HG02943 (cell line): Measurements from ENCODE around the gene TMEM212.
"Not testable (repeated sequence)": the region's sequence is repeated elsewhere in the genome, so short reads cannot be mapped to it uniquely, and the experiment has no call there.

Experiments used
- ATAC-seq: cut with Tn5 transposase; IDR thresholded peaks from one replicate; pipeline ENCODE4 v1.9.1; 2021; ENCODE audit warnings: mild to moderate bottlenecking, low read depth, moderate library complexity; ENCODE audit not compliant: unreplicated experiment

TMEM212 gene

DNA sequence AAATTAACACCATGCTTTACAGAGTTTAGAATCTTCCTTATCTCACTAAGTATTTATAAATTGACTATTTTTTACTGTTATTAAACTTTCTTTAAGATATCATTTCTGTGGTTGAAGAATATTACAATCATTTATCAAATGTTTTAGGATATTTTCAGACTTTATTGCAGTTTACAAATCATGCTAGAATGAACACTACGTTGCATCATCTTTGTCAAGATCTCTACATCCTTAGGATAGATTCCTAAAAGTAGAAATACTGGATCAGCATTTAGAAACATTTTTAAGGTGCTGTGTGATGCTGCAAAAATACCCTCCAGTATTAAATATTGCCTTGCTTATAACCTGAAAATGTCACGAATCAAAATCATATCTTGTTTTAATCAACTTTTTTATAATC, 30.3 kb upstream of the TMEM212 start:
- no peak for ATAC-seq

DNA sequence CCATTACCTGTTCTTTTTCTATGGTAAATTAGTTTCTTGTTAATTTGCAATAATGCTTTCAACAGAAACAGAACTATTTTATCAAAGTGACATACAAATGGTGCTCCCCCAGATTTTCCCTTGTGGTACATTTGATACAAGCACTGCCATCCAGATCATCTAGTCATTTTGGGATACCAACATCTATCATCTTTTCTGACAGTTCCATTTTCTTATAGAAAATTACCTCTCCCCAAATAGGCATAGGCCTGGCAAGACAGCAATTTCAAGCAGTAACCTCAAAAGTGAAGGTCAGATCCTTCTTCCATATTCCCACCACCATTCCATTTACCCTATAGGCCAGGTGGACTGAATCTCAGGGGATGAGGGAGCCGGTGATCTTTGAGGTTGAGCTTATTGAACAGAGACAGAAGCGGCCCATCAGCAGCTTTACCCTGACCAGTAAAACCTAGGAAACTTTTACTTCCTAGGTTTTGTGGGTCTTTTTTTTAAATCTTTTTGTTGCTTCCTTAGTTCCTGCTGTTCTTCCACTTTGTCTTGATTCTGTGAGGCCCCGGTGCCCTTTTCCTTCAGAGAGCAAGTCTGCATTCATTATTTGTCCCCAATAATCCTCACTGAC, 29.8 kb upstream of the TMEM212 start:
- ATAC-seq, result no peak

DNA sequence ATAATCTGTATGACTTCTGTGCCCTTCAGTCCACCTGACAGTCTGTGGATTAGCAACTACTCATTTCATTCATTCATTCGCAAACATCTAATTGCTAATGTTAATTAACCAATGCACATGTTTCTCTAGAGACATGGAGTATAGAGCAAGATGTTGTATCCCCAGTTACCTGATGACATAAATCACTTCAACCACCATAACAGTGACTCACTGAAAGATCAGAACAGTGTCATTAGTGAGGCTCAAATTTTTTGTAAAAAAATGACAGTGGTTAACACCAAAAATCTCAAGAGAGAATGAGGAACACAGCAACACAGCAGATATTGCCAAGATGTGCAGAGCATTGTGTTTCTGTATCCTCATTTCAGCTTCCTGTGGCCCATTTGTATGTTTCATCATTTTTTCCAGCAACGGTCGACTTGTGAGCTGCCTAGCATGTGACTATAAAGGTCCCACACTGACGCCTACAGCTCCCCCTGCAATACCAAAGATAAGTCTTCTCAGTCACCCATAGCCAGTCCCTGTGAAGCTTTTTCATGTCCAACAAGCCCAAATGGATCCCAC, 29.2 kb upstream of the TMEM212 start:
- ATAC-seq, result no peak

DNA sequence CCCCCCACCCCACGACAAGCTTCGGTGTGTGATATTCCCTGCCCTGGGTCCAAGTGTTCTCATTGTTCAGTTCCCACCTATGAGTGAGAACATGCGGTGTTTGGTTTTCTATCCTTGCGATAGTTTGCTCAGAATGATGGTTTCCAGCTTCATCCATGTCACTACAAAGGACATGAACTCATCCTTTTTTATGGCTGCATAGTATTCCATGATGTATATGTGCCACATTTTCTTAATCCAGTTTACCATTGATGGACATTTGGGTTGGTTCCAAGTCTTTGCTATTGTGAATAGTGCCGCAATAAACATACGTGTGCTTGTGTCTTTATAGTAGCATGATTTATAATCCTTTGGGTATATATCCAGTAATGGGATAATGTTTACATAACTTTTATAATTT, 28.5 kb upstream of the TMEM212 start:
- ATAC-seq, result not testable (repeated sequence)

DNA sequence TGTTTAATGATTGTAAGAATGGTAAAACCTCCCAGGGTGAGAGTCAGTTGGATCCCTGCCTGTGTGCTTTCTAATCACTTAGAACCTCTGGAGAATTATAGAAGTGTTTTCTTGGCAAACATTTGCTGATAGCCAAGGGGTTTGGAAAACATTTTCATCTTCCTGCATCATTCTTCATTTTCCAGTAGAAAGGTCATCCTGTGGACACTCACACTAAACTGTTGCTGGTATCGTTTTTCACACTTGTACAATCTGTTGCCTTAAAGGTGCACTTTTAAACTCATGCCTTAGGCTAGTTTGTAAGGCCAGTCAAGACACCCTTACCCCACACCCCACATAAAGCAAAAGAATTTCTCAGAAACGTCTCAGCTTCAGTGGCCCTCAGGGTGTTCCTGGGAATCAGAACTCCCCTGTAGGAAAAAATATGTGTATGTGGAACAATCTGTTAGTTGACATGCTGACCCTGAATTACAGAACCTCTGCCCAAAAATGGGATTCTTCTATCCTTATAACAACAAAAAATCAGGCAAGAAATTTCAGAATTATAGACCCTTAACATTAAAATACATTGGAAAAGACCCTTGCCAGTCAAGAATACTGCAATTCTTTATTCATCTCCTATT, 27.1 kb upstream of the TMEM212 start:
- no peak for ATAC-seq

DNA sequence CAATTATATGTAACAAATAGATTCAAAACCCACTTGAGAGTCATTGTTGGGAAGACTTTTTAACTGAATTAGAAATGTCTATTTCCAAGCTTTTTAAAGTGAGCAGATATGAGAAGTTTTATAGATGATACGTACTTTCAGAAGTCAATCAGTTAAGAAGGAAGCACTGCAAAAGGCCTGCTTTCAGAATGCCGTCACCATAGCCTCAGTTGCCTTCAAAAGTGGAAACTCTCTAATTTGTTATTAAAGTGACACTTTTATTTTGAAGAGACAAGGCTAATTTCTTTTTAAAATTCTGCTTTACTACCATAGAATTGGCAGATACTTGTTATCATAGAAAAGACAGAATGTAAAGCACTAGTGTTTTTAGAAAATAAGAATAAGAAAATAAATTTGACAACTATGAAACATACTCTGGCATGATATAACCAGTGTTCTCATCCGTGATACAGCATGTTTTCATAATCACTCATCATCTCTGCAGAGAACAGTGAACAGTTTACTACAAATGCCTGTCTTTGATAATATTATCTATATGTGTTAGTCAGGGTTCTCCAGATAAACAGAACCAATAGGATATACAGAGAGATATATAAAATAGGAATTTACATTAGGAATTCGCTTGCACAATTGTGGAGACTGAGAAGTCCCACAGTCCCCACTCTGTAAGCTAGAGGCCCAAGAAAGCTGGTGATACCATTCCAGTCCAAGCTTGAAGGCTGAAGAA, 25.9 kb upstream of the TMEM212 start:
- ATAC-seq, result no peak

DNA sequence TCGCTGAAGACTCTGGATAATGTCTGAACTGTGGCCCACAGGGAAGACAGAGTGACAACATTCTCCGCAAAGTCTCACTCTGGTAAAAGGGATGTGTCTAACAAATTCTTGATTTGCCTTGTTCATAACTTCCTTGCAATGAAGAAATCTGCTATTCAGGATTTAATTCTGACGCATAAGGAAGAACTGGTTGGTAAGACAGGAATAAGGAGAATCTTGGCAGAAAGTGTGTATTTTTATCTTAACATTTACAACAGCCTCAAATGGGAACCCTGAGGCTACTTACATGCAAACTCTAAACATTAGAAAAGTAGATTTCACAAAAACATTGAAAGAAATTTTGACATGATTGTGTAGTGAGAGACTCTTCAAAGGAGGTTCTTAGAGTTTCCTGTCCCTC, 22.1 kb upstream of the TMEM212 start:
- ATAC-seq, result no peak

DNA sequence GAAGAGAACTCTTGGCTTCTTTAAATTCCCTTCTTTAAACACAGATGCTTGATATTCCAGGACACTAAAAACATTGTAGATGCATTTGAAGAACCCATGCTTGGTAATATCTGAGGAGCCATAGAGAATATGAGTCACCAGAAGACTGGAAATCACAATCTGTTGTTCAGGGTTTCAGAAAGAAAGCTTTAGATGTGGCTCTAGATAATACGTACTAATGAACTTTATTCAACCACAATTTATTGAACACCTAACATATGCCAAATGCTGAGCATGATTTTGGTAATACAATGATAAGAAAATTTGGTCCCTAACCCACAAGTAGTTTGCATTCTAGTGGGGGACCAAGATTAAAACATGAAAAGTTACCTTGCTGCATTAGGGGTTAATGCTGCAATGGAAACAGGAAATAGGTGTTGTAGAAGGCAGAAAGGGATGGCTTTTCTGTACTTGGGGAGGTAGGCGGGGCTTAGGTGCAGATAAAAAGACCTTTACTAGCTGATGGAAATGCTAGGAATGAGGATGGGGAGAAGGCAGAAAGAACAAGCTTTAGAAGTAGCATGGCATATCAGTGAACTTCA, 21.3 kb upstream of the TMEM212 start:
- ATAC-seq, result no peak

DNA sequence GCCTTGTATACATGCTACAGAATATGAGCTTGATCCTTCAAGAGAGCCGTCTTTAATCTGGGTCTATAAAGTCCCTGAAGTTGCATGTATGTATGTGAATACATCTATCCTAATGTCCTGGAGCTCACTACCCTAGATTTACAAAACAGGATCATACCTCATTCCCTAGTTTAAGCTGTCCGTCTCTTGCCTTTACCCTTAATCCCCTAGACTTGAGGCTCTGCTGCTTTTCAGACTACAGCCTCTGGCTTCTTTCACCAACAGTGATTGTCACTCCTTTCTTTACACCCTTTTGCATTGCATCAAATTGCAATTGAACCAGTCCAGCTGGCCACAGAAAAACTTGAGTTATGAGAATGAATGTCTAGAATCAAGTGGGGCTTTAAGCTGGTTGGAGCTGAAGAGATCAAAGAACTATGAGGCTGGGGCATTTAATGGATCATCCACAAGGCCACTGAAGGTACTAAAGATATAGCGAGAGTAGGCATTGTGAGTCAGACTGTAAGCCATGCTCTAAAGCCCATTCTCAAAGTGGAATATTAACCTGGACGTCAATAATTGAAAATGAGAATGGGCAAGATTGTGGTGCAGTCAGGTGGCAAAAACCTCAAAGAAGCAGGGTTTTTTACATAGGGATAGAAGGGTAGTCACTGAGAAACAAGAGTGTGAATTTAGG, 20.6 kb upstream of the TMEM212 start:
- peak; percentile 79 for ATAC-seq

DNA sequence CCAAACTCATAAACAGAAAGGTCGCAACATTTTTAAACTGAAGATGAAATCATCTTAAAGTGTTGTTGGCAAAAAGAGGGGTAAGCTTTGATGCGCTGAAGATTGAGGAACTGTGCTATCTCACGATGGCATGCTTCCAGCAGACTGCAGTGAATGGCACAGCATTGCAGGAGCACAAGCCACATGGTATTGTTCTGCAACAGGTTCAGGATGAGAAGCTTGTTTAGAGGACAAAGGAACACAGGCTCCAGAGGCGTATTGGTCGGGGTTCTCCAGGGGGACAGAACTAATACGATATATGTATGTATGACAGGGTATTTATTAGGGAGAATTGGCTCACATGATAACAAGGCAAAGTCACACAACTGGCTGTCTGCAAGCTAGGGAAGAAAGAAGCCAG, 19.0 kb upstream of the TMEM212 start:
- no peak for ATAC-seq

DNA sequence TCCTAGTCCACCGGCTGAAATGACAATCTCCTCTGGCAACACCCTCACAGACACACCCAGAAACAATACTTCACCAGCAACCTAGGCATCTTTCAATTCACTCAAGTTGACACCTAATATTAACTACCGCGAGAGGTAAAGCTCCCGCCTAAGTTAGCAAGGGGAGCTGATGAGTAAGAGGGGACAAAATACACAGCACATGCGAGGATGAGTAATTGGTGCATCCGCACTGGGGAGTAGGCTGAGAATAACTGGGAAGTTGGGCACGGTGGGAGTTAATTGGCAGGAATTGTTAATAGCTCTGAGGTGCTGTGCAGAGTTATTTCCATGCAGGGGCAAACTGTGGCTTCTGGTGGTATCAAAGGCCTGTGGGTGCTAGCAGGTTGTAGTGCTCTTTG, 18.3 kb upstream of the TMEM212 start:
- no peak for ATAC-seq

DNA sequence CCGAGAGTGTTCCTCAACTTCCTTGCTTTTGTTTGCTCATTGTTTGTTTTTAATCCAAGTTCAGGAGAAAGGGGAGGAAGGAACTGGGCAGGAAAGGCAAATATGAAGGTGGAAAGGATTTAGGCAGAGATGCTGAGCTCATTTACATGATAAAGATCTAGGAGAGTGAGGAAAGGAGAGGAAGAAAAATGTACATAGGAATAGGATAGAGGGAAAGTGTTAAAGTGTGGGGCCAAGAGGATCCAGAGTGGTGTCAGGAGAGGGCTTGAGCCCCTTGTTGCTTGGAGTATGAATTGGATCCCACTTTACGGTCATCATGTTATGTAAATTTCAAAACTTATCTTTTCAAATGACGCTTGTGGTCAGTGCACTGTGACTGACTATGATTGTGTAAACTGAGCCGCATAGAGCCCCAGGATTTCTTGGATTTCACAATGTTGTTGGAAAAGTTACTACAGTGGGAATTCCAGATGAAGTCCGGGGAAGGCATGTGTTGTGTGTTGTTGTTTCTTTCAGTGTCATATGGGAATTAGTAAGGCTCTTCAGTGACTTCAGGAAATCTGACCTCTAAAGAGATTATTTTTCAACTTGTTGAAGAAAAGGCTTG, 17.8 kb upstream of the TMEM212 start:
- no peak for ATAC-seq

DNA sequence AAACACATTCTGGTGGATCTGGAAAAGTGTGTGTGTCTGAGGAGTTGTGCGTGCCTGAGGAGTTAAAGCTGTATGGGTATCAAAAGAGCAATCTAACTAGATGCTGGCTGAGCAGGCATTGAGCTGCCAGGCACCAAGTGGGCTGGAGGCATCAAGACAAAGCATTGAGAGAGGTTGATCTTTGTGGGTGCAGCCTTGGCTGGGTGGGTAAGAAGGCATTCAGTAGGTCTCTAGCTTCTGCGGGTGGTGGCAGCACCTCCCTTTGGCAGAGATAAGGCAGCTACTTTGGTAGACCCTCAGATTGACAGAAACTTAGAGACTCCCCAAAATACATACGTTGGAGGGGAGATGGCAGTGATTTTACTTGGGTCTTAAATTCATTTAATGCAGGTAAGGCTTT, 15.8 kb upstream of the TMEM212 start:
- no peak for ATAC-seq

DNA sequence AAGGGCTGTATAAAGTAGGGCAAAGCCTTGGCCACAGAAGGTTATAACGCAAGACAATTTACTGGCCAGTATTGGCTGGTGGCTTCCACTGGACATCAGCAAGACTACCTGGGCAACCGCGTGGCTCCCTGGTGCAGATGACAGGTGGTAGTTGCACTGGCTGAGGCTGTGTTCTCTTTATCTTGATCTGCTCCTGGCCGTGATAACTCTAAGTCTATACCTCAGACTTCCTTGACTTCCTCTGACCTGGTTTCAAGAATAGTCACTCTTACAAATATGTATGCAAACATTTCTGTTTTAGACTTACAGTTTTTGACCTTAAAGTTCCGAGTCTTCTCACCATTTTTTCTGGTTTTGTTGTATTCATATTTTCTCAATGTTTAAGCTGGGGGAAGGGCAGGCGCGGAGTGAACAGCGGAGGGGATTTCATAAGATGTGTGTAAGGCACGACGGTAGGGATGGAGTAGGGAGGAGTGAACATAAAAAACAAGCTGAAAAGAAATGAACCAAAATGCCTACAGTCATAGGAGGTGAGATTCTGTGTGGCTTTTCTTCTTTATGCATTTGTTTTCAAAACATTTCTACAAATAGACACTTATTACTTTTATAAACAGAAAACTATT, 15.2 kb upstream of the TMEM212 start:
- ATAC-seq, result no peak

DNA sequence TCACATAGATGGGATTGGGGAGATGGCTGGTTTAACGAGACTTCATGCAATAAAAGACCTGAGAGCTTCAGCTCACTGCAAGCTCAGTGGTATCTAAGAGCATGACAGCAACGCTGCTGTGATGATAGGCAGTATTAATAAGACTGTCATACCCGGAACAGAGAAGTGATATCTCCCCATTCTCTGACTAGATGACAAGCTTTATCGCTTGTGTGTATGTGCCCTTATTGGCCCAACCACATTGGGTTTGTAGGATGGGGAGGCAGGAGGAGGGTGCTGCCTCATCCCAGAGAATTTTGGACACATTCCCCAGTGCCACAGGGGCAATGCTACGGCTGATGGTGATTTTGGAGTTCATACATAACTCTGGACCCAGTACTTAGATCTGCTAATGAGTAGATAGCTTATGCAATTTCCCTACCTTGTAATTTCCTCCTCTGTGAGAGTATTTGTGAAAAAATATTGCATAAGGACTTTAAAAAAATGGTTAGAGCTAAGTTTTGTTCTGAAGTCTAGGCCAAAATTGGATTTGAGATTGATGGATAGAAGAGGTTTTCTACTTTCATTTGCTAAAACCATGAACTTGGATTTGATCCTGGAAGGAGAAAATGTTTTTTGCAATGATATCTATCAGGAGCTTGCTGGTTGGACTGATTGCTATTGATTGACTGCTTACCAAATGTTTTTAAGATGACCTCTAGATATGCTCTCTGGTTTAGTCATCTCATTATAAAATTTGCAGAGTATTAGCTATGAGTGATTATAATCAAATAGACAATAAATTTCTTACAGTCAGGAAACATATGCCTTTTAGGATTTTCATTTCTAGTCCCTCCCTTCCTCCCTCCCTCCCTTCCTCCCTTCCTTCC, 14.0 kb upstream of the TMEM212 start:
- ATAC-seq, result no peak

DNA sequence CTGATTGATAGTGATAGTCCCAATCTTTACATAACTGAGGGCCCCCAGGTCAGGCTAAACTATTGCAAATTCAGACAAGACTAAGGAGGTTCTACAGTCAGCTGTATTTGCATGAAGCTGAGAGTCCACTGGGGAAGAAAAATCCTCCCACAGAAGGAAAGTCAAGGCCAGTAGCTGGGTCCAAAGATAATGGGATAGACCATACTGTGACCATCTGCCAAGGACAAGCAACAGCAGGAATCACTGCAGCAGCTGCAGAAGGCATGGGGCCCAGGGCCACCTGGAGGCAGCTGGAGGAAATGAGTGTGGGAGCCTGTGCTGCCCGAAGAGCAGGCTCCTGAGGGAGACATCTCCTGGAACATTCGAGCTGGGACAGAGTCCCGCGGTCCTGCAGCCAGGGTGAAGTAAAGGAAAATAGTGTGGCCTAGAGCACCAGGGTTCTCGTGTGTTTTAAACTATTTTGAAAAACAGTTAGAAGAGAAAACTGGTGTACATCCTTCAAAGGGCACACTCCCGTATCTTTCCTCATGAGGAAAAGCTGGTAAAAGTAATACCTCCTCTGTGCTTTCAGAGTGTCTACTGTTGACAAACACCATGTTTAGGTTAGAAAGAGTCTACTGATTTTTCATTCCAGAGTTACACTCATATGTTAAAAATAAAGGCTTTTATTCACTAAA, 13.2 kb upstream of the TMEM212 start:
- no peak for ATAC-seq

DNA sequence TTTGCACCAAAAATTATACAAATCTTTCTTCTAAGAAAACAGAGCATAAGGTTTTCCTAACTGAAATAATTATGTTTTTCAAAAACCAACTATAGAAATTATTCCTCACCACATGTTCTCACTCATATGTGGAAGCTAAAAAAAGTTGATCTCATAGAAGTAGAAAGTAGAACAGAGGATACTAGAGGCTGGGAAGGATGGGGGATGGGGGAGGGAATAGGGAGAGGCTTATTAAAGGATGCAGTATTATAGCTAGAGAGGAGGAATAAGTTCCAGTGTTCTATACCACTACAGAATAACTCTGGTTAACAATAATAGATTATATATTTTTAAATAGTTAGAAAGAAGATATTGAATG, 12.7 kb upstream of the TMEM212 start:
- ATAC-seq, result no peak

DNA sequence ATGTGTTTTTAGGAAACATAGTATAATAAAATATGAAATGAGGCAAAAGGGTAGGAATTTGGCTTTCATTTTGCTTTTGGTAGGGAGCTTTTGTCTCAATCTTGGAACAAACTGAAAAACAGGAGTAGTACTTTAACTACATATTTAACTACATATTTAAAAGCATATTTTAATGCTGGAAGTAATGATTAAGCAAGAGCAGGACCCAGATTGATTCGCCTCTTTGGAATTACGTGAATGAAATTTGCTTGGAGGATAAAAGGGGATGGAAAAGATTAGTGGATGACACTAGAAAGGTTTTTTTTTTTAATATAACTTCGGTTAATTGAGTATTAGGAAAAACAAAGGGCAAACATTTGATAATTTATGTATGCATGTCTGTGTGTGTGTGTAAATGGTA, 11.2 kb upstream of the TMEM212 start:
- ATAC-seq, result no peak

DNA sequence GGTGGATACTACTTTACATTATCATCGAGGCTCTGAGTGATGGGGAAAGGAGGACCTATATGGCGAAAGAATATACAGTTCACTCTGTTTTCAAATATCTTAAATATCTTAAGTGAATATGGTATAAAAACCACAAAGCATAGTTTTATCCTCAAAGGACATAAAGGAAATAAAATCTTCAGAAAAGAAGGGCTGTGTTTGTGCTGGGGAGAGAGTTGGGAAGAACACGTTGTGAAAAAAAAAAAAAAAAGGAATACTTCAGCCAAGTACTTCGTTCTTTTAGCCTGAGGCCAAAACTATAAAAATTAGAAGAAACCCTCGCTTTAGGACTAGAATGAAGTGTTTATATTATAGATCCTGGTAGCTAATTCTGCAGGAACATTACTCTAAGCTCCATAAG, 10.2 kb upstream of the TMEM212 start:
- no peak for ATAC-seq
